NCI-H2029 (cell line): ENCODE results near the gene KAT8.

Experiments used
- DNase-seq: peaks from one replicate; lab custom pipeline; 2025; lab: John Stamatoyannopoulos, UW

KAT8 gene

GRCh38 chr16:31108035-31108793 lies 9.2 kb upstream of the KAT8 start, which contains the start of gene BCKDK:
Gene BCKDK, plus strand, starts transcription at chr16:31108386. Its CDS starts 838 bp downstream, at chr16:31109224.
- DNase-seq: peak; percentile 20

DNA sequence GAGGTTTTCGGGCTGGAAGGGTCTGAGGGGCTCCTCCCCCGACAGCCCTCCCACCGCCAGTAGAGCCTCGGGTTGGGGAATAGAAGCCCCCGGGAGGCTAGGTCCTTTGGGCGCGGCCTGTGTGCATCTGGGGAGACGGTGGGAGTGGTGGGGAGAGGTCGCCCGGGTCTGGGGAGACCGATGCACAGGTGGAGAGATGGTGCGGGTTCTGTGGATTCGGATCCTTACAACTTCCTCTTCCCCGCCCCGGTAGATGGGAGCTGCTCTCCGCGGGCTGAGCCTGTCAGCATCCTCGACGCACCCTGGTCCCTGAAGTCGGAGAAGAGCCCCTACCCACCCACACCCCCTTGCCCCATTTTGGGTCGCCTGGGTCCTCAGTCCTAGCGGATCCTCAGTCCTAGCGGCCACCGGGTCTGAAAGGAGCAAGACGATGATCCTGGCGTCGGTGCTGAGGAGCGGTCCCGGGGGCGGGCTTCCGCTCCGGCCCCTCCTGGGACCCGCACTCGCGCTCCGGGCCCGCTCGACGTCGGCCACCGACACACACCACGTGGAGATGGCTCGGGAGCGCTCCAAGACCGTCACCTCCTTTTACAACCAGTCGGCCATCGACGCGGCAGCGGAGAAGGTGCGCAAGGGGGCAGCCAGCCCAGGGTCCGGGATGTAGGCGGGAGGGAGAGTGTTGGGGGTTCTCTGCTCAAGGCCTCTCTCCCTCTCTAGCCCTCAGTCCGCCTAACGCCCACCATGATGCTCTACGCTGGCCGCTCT lies 8.5 kb upstream of the KAT8 start:
- DNase-seq: no peak

GRCh38 chr16:31109622-31110021 lies 7.8 kb upstream of the KAT8 start:
- DNase-seq: no peak

DNA sequence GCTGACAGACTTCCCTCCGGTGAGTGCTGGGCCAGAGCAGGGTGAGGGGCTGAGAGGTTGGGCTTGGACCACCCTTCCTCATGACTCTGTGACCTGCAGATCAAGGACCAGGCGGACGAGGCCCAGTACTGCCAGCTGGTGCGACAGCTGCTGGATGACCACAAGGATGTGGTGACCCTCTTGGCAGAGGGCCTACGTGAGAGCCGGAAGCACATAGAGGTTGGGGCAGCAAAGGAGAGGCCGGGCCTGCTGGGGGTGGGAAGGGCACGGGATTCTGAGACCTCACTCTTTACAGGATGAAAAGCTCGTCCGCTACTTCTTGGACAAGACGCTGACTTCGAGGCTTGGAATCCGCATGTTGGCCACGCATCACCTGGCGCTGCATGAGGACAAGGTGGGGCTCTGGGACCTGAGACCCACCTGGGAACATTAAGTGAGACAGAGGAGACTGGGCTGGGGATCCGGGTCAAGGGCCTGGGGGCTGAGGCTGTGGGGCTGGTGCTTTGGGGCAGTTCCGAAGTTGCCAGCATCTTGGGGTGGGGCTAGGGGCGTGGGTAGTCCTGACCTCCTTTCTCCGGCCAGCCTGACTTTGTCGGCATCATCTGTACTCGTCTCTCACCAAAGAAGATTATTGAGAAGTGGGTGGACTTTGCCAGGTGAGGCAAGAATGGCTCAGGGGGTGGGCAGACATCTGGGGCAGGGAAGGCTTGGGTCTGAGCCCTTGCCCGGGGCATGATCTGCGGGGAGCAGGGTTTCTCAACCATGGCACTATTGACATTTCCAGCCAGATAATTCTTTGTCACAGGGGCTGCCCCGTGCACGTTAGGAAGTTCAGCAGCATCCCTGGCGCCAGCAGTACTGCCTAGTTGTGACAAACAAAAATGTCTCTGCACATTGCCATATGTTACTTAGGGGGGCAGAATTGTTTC lies 7.1 kb upstream of the KAT8 start:
- DNase-seq: no peak

DNA sequence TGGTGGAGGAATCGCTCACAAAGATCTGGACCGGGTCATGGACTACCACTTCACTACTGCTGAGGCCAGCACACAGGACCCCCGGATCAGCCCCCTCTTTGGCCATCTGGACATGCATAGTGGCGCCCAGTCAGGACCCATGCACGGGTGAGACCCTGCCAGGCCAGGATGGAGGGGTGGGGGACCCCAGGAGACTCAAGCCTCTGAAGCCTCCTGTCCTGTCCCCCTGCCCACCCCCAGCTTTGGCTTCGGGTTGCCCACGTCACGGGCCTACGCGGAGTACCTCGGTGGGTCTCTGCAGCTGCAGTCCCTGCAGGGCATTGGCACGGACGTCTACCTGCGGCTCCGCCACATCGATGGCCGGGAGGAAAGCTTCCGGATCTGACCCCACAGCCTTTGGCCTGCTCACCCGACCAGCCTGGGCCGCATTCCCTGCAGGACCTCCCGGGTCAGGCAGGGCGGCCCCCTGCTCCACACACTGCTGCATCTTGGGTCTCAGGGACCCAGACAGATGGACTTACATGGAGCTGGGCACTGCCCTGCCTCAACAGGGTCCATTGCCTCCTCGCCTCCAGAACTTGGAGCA lies 5.5 kb upstream of the KAT8 start:
- DNase-seq: no peak

GRCh38 chr16:31112711-31113110 lies 4.8 kb upstream of the KAT8 start:
- no peak for DNase-seq

- no peak for DNase-seq
Measured at GRCh38 chr16:31113121-31114120, 4.0 kb upstream of the KAT8 start.

- no peak for DNase-seq
Measured at GRCh38 chr16:31114468-31114867, 3.0 kb upstream of the KAT8 start.

DNA sequence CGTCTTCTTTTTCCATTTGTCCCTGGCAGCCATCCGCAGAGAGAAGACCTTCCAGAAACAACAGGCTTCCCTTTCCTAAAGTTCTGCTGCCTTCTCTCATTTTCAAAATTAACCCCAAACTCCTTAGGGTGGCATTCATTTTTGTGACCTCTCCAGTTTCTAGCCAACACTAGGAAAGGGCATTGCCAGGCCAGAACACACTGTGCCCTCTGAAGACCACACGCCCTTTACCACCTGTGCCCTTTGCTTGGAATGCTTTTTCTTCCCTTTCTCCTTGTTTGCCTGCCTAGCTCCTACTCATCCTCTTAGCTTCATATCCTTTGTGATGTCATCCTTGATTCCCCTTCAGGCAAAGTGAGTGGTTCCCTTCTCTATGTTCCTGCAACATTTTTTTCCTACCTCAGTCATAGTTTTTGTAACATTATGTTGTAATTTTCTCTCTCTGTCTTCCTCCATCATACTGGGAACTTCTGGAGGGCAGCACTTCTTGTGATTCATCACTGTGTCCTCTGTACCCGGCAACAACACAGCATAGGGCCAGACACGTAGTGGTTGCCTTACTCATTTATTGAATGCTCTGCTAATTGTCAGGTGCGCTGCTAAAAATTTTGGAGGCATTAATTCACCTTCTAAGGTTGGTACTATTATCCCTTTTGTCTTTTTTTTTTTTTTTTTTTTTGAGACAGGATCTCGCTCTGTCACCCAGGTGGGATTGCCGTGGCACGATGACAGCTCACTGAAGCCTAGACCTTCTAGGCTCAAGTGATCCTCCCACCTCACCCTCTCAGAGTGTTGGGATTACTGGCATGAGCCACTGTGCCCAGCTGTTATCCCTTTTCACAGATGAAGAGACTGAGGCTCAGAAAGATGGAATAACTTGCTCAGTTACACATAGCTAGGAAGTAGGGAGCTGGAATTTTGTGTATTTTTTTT lies 1.0 kb downstream of the KAT8 start:
- no peak for DNase-seq

DNA sequence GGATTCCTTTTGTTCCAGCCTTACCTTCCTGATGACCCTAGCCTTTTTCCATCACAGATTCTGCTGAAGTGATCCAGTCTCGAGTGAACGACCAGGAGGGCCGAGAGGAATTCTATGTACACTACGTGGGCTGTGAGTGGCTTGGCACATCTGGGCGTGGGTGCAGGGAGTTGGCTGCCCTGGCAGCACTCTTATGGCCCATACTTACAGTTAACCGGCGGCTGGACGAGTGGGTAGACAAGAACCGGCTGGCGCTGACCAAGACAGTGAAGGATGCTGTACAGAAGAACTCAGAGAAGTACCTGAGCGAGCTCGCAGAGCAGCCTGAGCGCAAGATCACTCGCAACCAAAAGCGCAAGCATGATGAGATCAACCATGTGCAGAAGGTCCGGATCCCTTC lies 2.7 kb downstream of the KAT8 start:
- no peak for DNase-seq

DNA sequence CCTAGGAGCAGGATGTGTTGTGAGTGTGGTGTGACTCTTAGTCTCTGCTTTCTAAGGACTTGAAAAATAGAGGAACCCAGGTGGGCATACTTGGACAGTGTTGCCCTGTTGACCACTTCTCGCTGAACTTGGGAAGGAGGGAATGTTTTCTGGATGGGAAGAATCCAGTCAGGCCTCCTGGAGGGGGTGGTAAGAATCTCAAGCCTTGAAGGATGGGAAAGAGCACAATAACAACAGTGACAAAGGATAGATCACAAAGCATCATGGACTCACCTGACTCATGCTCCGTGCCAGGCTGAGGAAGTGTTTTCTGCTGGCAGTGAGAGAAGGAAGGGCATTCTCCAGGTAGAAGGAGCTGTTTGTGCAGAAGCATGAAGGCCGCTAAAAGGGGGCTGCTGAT lies 8.4 kb downstream of the KAT8 start:
- no peak for DNase-seq

- DNase-seq: peak; percentile 29
Measured at GRCh38 chr16:31127182-31127581, 9.7 kb downstream of the KAT8 start.

DNA sequence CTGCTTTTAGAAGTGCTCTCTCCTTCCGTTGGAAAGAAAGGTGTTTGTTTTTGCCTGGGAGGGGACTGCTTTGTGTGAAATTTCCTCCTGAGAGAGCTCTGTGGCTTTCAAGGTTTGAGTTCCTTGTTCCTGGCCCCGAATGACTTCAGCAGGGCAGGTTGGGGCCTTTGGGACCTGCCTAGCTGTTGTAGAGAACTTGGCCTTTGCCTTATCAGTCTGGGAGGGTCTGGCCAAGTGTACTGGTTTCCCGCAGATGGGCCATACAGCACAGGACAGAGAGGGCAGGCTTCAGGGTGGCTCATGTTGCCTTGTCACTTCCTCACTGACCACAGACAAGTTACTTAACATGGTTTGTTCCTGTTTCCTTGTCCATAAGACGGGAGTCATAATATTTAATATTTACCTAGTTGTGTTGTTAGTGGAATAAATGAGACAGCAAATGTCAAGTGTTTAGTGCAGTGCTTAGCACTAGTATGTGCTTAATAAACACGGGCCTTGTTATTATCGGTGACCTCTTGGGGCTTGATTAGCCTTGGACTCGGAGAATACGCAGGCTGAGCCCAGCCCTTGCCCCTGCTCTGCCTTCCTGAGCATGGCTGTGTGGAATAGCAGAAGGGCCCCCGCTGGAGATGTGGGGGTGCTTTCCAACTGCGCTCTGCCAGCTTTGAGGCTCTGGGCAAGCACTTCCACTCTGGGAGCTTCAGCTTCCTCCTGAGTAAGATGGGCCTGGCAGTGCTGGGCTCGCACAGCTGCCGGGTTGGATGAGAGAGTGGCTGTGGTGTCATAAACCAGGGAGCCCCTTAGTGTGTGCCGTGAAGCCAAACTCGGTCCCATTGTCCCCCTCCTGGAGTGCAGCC lies 11.5 kb downstream of the KAT8 start:
- DNase-seq: peak; percentile 41

GRCh38 chr16:31129568-31130335 lies 12.3 kb downstream of the KAT8 start:
- DNase-seq: no peak

DNA sequence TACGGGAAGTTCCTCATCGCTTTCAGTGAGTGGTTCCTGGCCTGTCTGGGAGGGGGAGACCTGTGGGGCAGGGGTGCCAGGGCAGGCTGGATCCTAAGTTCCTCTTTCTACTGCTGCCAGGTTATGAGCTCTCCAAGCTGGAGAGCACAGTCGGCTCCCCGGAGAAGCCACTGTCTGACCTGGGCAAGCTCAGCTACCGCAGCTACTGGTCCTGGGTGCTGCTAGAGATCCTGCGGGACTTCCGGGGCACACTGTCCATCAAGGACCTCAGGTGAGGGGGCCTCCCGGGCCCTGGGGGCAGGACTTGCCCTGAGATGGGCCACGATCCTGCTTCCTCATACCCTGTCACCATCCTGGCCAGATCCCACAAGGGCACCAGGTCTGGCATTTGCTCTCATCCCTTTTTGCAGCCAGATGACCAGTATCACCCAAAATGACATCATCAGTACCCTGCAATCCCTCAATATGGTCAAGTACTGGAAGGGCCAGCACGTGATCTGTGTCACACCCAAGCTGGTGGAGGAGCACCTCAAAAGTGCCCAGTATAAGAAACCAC lies 12.9 kb downstream of the KAT8 start:
- no peak for DNase-seq

DNA sequence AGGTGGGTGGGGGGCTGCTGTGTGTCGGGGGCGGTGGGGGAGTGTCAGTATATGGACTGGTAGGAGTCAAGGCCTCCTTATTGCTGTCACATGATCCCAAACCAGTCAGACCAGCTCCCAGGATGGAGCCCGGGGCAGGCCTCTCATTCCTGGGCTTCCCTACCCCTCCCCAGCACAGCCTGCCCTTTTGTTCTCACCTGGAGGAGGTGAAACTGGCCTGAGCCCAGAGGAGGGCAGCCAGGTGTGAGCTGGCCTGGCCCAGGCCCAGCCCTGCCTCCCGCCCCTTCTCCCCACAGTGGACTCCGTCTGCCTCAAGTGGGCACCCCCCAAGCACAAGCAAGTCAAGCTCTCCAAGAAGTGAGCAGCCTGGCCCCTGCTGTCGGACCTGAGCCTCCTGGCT lies 13.4 kb downstream of the KAT8 start:
- DNase-seq: peak; percentile 78

DNA sequence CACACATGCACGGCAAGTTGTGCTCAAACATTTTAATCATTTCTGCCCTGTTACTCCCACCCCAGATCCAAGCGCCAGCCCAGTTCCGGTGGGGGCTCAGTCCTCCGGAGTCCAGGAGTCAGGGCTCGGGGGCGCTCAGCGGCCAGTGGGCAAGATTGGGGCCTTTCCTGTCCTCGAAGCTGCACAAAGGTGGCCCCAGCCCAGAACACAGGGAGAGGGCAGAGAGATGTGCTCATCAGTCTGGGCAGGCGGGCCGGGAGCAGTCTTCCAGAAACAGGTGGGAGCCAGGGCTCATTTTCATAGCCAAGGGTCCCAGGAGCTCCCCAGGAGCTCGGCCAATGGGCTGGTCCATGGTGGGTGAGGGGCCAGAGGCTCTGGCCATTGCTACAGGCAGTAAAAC lies 14.0 kb downstream of the KAT8 start:
- no peak for DNase-seq
